ENCODE results near the gene ARPC4.
"Not testable (repeated sequence)": the region's sequence is repeated elsewhere in the genome, so short reads cannot be mapped to it uniquely, and the experiment has no call there.

ARPC4 gene

GRCh38 chr3:9851383-9851782 is 58.5 kb downstream of the ARPC4 start:
- DNase-seq (ENCODE audit: extremely low read depth in 1 of 2, low read depth in 1 of 2) = not testable (repeated sequence)

- DNase-seq (ENCODE audit: extremely low read depth in 1 of 2, low read depth in 1 of 2) = not testable (repeated sequence)
Measured at GRCh38 chr3:9851926-9852325, 59.0 kb downstream of the ARPC4 start.

GRCh38 chr3:9852528-9852927 is 59.6 kb downstream of the ARPC4 start:
- DNase-seq (ENCODE audit: extremely low read depth in 1 of 2, low read depth in 1 of 2) = no peak

- not testable (repeated sequence) for DNase-seq (ENCODE audit: extremely low read depth in 1 of 2, low read depth in 1 of 2)
Measured at GRCh38 chr3:9854291-9854940, 61.5 kb downstream of the ARPC4 start.

GRCh38 chr3:9855594-9855993 is 62.7 kb downstream of the ARPC4 start:
- DNase-seq (ENCODE audit: extremely low read depth in 1 of 2, low read depth in 1 of 2) = no peak

Measured in stimulated activated CD8-positive, alpha-beta memory T cell treated with anti-CD3 and anti-CD28 coated beads, Interleukin-7, amount 100 ng/mL, for 48 hours (primary cell).